IgD-negative memory B cell (primary cell): ENCODE results near the gene SMARCAL1. TPM values are rescaled to one million over a fixed set of nuclear protein-coding genes. Genes with fewer than 3 reads are reported as not detected.

Source experiments
- H3K27ac Mint-ChIP-seq, 3 donors: one replicate each; pipeline ENCODE4 v1.8.0; 2020 to 2022; ENCODE audit warnings: mild to moderate bottlenecking in 3 of 3, mixed read lengths in 3 of 3, moderate library complexity in 1 of 3
- H3K27me3 Mint-ChIP-seq: one replicate; pipeline ENCODE4 v1.8.0; 2021; ENCODE audit warnings: mixed read lengths
- H3K36me3 Mint-ChIP-seq: one replicate; pipeline ENCODE4 v1.8.0; 2020; ENCODE audit warnings: mild to moderate bottlenecking, mixed read lengths
- H3K4me1 Mint-ChIP-seq, 3 donors: one replicate each; pipeline ENCODE4 v1.8.0; 2020 to 2022; ENCODE audit warnings: mixed read lengths in 3 of 3, mild to moderate bottlenecking in 1 of 3
- H3K4me3 Mint-ChIP-seq, 4 donors: one replicate each; pipeline ENCODE4 v1.8.0; 2020 to 2022; ENCODE audit warnings: mild to moderate bottlenecking in 4 of 4, mixed read lengths in 4 of 4, moderate library complexity in 3 of 4
- H3K9me3 Mint-ChIP-seq, 3 donors: one replicate each; pipeline ENCODE4 v1.8.0; 2020 to 2021; ENCODE audit warnings: mixed read lengths in 3 of 3, mild to moderate bottlenecking in 1 of 3
- polyA plus RNA-seq: library from polyadenylated mRNA; unstranded; fragments of 300-500 nt; fragmentation: Illumina TruSeq; gene quantifications from one replicate; pipeline ENCODE4 v1.2.3, GENCODE V29; 2021

Gene SMARCAL1
- polyA plus RNA-seq, 1 donor from 2014 or later: 27.9 TPM

DNA sequence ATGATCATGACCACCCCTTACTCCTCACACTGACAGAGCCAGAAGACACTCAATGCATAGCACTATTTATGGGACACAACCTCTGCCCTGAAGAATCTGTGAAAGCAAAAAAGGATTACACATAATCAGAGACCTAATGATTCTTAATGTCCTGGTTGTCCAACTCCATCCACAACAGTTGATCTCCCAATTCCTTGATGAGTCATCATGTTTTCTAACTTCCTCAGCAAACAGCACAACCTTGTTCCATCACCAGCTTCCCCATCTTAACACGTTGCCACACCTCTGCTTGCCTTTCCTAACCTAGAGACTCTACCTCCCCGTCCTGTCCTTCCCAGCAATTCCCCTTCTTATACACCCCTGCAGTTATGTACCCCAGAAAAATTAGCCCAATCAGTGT, 26.8 kb upstream of the SMARCAL1 start:
- peaks cover 1% of the 10 kb centered on the region for H3K27me3 Mint-ChIP-seq

GRCh38 chr2:216387262-216387661, 25.0 kb upstream of the SMARCAL1 start:
- H3K4me1 Mint-ChIP-seq: peaks cover 0 to 11% (median 6%) of the 10 kb centered on the region in 3 donors
- no peak overlapping the region for H3K4me3 Mint-ChIP-seq
- H3K9me3 Mint-ChIP-seq: peaks cover 0 to 4% (median 0%) of the 10 kb centered on the region in 3 donors

More for the DNA sequence above, 26.8 kb upstream of the SMARCAL1 start:
- no peak overlapping the region for H3K4me3 Mint-ChIP-seq
- no peaks in the 10 kb centered on the region for H3K36me3 Mint-ChIP-seq
- no peak overlapping the region for H3K27ac Mint-ChIP-seq
- peaks cover 0 to 11% (median 6%) of the 10 kb centered on the region in 3 donors for H3K4me1 Mint-ChIP-seq
- peaks cover 0 to 4% (median 0%) of the 10 kb centered on the region in 3 donors for H3K9me3 Mint-ChIP-seq

GRCh38 chr2:216388046-216388884, 24.0 kb upstream of the SMARCAL1 start:
- Mint-ChIP-seq H3K27ac (no peak overlapping the region), H3K27me3 (peaks cover 4% of the 10 kb centered on the region)

More at GRCh38 chr2:216387262-216387661, 25.0 kb upstream of the SMARCAL1 start:
- H3K36me3 Mint-ChIP-seq: peaks cover 2% of the 10 kb centered on the region
- H3K27ac Mint-ChIP-seq: no peak overlapping the region
- peaks cover 1% of the 10 kb centered on the region for H3K27me3 Mint-ChIP-seq

GRCh38 chr2:216389570-216389969, 22.7 kb upstream of the SMARCAL1 start:
- H3K4me3 Mint-ChIP-seq: peak overlapping the region in 1 of 4 donors; percentile 30
- peaks cover 0 to 11% (median 6%) of the 10 kb centered on the region in 3 donors for H3K4me1 Mint-ChIP-seq
- H3K27me3 Mint-ChIP-seq: peaks cover 13% of the 10 kb centered on the region
- H3K27ac Mint-ChIP-seq: no peak overlapping the region
- H3K36me3 Mint-ChIP-seq: peaks cover 2% of the 10 kb centered on the region
- no peaks in the 10 kb centered on the region for H3K9me3 Mint-ChIP-seq

More at GRCh38 chr2:216388046-216388884, 24.0 kb upstream of the SMARCAL1 start:
- peaks cover 0 to 11% (median 6%) of the 10 kb centered on the region in 3 donors for H3K4me1 Mint-ChIP-seq
- peaks cover 2% of the 10 kb centered on the region for H3K36me3 Mint-ChIP-seq
- H3K9me3 Mint-ChIP-seq: peaks cover 0 to 4% (median 0%) of the 10 kb centered on the region in 3 donors
- peak overlapping the region in 1 of 4 donors; percentile 44 for H3K4me3 Mint-ChIP-seq

DNA sequence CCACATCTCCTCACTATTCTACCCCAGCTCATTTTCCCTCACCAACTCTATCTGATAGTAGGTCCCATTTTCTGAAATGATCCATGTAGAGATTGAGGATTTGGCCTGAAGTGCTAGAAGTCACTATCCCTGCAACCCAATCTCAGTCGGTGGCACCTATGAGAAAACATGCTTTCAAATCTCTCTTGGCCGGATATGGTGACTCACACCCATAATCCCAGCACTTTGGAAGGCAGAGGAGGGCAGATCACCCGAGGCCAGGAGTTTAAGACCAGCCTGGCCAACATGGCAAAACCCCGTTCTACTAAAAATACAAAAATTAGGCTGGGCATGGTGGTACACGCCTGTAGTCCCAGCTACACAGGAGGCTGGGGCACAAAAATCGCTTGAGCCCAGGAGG, 20.9 kb upstream of the SMARCAL1 start:
- peaks cover 4% of the 10 kb centered on the region for H3K36me3 Mint-ChIP-seq
- H3K27me3 Mint-ChIP-seq: peaks cover 21% of the 10 kb centered on the region
- H3K9me3 Mint-ChIP-seq: peaks cover 0 to 1% (median 0%) of the 10 kb centered on the region in 3 donors
- H3K27ac Mint-ChIP-seq: no peak overlapping the region
- H3K4me1 Mint-ChIP-seq: peaks cover 0 to 14% (median 6%) of the 10 kb centered on the region in 3 donors
- no peak overlapping the region for H3K4me3 Mint-ChIP-seq

DNA sequence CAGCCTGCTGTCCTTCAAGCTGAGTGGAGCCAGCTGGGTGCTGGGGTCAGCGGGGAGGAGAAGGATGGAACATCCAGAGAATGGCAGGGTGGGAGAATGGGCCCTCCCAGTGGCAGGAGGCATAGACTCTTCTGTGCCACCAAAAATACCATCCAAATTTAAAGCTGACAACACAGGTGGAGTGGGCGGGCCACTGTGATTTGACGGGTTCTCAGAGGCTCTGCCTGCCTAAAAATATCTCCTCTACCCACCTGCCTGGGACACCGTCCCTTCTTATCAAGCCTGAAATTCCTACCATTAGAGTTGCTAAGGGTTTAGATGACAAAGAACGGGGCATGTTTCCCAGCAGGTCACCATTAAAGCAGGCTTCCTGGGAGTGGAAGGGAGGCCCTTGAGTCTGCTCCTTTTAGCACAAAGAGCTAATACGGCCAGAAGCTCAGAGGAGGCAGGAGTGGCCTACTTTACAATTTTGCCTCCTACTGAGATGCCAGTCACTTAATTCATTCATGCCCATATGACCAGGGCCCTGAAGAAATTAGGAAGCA, 20.2 kb upstream of the SMARCAL1 start:
- Mint-ChIP-seq H3K36me3 (peaks cover 4% of the 10 kb centered on the region), H3K9me3 (peaks cover 0 to 1% (median 0%) of the 10 kb centered on the region in 3 donors), H3K4me3 (no peak overlapping the region)

GRCh38 chr2:216392945-216393840, 19.1 kb upstream of the SMARCAL1 start:
- Mint-ChIP-seq H3K9me3 (peaks cover 0 to 1% (median 0%) of the 10 kb centered on the region in 3 donors), H3K4me1 (peaks cover 0 to 13% (median 6%) of the 10 kb centered on the region in 3 donors), H3K27ac (no peak overlapping the region), H3K27me3 (peaks cover 19% of the 10 kb centered on the region), H3K4me3 (no peak overlapping the region), H3K36me3 (peaks cover 4% of the 10 kb centered on the region)

More for the DNA sequence above, 20.2 kb upstream of the SMARCAL1 start:
- peaks cover 0 to 14% (median 6%) of the 10 kb centered on the region in 3 donors for H3K4me1 Mint-ChIP-seq
- H3K27me3 Mint-ChIP-seq: peaks cover 20% of the 10 kb centered on the region
- H3K27ac Mint-ChIP-seq: no peak overlapping the region

DNA sequence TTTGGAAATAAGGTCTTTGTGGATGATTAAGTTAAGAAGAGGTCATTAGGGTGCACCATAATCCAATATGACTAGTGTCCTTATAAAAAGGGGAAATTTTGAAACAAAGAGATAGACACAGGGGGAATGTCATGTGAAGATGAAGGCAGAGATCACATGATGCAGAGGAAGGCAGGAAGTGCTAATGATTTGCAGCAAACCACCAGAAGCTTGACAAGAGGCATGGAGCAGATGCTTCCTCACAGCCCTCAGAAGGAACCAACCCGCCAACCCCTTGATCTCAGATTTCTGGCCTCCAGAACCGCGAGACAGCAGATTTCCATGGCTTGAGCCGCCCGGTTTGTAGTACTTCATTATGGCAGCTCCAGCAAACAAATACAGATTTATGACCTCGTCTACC, 17.4 kb upstream of the SMARCAL1 start:
- Mint-ChIP-seq H3K4me1 (peaks cover 0 to 3% (median 0%) of the 10 kb centered on the region in 3 donors), H3K27ac (no peak overlapping the region), H3K4me3 (no peak overlapping the region), H3K36me3 (peaks cover 4% of the 10 kb centered on the region), H3K9me3 (peaks cover 0 to 1% (median 0%) of the 10 kb centered on the region in 3 donors), H3K27me3 (peaks cover 19% of the 10 kb centered on the region)

DNA sequence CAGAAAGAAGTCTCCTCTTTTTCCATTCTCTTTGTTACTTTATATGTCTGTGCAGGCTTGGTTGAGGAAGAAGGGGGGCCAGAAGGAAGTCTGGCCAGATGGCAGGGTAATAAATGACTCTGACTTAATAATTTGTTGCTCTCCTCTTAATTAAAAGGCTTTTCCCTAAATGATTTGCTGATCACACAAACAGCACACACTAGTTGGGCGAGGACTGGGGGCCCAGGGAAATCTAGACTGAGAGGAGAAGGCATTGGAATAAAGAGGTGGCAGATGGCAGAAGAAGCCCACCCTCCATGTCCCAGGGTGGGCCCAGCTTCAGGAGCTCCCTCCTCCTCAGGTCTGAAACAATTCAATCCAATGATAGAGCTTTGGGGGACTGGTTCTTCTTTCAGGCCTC, 12.7 kb upstream of the SMARCAL1 start:
- Mint-ChIP-seq H3K9me3 (peaks cover 0 to 2% (median 1%) of the 10 kb centered on the region in 3 donors), H3K36me3 (peaks cover 2% of the 10 kb centered on the region), H3K27ac (no peak overlapping the region), H3K4me3 (no peak overlapping the region), H3K4me1 (peaks cover 0 to 3% (median 0%) of the 10 kb centered on the region in 3 donors), H3K27me3 (peaks cover 7% of the 10 kb centered on the region)

DNA sequence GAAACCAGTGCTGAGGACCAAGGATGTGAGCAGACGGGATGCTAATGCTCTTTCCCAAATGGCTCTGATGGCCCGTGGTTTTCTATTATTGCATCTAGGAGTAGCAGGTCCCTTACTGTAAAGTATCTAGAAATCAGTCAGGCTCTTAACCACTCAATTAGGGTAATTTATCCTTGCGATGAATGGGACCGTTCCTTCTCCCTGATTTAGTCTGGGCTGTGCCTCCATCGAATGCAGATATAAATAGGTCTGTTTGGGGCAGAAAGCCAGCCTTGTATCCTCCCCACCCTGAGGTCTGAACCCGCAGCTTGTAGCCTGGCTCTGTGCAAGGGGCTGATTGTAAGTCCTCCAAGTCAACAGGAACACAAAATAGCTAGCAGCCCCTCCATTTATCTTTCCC, 9.5 kb upstream of the SMARCAL1 start:
- Mint-ChIP-seq H3K36me3 (no peaks in the 10 kb centered on the region), H3K27me3 (peaks cover 4% of the 10 kb centered on the region), H3K9me3 (peaks cover 0 to 2% (median 0%) of the 10 kb centered on the region in 3 donors), H3K27ac (no peak overlapping the region), H3K4me3 (no peak overlapping the region), H3K4me1 (no peaks in the 10 kb centered on the region)

GRCh38 chr2:216404010-216404618, 8.2 kb upstream of the SMARCAL1 start:
- Mint-ChIP-seq H3K9me3 (peaks cover 0 to 2% (median 0%) of the 10 kb centered on the region in 3 donors), H3K4me1 (no peaks in the 10 kb centered on the region), H3K36me3 (no peaks in the 10 kb centered on the region), H3K27ac (no peak overlapping the region), H3K4me3 (no peak overlapping the region), H3K27me3 (peaks cover 8% of the 10 kb centered on the region)

DNA sequence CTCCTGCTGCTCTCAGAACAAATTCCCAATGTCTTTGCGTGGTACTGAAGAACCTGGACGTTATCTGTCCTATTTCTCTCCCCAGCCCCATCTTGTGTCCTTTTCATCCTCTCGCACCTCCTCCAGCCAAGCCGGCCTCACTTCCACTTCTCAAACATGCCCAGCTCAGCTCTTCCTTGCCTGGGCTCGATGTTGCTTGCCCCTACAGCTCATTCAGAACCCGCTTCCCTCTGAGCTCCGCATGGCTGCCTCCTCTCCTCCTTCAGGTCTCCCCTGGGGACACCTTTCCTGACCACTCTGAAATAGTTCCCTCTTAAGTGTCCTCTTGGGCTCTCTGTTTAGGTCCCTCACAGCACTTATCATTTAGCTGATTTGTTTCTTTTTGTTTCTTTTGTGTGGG, 6.7 kb upstream of the SMARCAL1 start:
- H3K36me3 Mint-ChIP-seq: no peaks in the 10 kb centered on the region
- no peak overlapping the region for H3K4me3 Mint-ChIP-seq
- no peak overlapping the region for H3K27ac Mint-ChIP-seq

GRCh38 chr2:216406826-216407225, 5.5 kb upstream of the SMARCAL1 start:
- H3K9me3 Mint-ChIP-seq: no peaks in the 10 kb centered on the region
- peaks cover 0 to 6% (median 4%) of the 10 kb centered on the region in 3 donors for H3K4me1 Mint-ChIP-seq
- H3K4me3 Mint-ChIP-seq: no peak overlapping the region
- H3K27ac Mint-ChIP-seq: no peak overlapping the region
- peaks cover 8% of the 10 kb centered on the region for H3K27me3 Mint-ChIP-seq
- H3K36me3 Mint-ChIP-seq: no peaks in the 10 kb centered on the region

More for the DNA sequence above, 6.7 kb upstream of the SMARCAL1 start:
- peaks cover 0 to 2% (median 0%) of the 10 kb centered on the region in 3 donors for H3K4me1 Mint-ChIP-seq
- H3K9me3 Mint-ChIP-seq: peaks cover 0 to 2% (median 0%) of the 10 kb centered on the region in 3 donors
- peaks cover 8% of the 10 kb centered on the region for H3K27me3 Mint-ChIP-seq
